ENCODE results near the gene FBXL2.

Gene FBXL2

GRCh38 chr3:33424606-33425452, 147.6 kb downstream of the FBXL2 start:
- no peak overlapping the region for H3K4me3 ChIP-seq (ENCODE audit: low read depth, low read length)
- H3K9me3 ChIP-seq (ENCODE audit: control insufficient read depth, insufficient read depth, low read depth, low read length) = no peaks in the 10 kb centered on the region
- H3K27ac ChIP-seq (ENCODE audit: extremely low read depth, low read depth, low read length) = no peak overlapping the region
- peaks cover 11% of the 10 kb centered on the region for H3K4me1 ChIP-seq (ENCODE audit: control insufficient read depth, insufficient read depth, low read length)
- POLR2A ChIA-PET = no interaction called here
- peaks cover 12 to 26% of the 10 kb centered on the region in 2 experiments for H3K36me3 ChIP-seq (ENCODE audit: control insufficient read depth in 2 of 2, insufficient read depth in 1 of 2, low read length in 2 of 2)
- CTCF ChIA-PET = no interaction called here
- TF ChIP-seq GLI2 (tag by site-specific recombination; IDR thresholded peaks at IDR 0.05; ENCODE audit: borderline replicate concordance, low read depth) = no peak
- TF ChIP-seq TRIM28 (IDR thresholded peaks at IDR 0.05; ENCODE audit: borderline replicate concordance, low read length) = 0 out of 2 replicates have a peak, but pooled peaks have one; percentile 24
- TF ChIP-seq ZNF585B (tag by site-specific recombination; IDR thresholded peaks at IDR 0.05) = no peak

DNA sequence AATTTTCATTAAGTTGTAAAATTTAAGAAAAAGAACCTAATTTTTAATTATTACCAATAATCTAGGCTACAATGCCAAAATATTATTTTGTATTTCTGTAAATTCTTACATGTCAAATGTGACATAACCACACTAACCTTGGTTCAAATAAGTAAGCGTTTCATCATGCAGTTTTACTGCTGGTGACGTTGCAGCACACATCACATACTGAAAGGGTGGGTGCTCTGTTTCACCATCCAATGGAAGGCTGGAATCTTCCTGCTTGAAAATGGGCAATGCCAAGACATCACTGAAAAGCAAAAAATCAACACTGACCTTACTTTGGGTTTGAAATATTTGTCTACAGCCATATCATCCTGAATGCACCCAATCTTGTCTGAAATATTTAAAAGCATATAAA, 148.2 kb downstream of the FBXL2 start:
- no peaks in the 10 kb centered on the region for H3K9me3 ChIP-seq (ENCODE audit: control insufficient read depth, insufficient read depth, low read depth, low read length)
- POLR2A ChIA-PET = no interaction called here
- no peak overlapping the region for H3K27ac ChIP-seq (ENCODE audit: extremely low read depth, low read depth, low read length)
- peaks cover 12 to 24% of the 10 kb centered on the region in 2 experiments for H3K36me3 ChIP-seq (ENCODE audit: control insufficient read depth in 2 of 2, insufficient read depth in 1 of 2, low read length in 2 of 2)
- H3K4me1 ChIP-seq (ENCODE audit: control insufficient read depth, insufficient read depth, low read length) = peaks cover 11% of the 10 kb centered on the region
- no peak overlapping the region for H3K4me3 ChIP-seq (ENCODE audit: low read depth, low read length)
- TF ChIP-seq ZNF391 (tag by site-specific recombination; IDR thresholded peaks at IDR 0.05; ENCODE audit: borderline replicate concordance, low read depth) = no peak
- TF ChIP-seq ZNF560 (tag by site-specific recombination; IDR thresholded peaks at IDR 0.05; ENCODE audit: borderline replicate concordance) = no peak
- no peak for TF ChIP-seq ZNF146 (tag by site-specific recombination; IDR thresholded peaks at IDR 0.05)
- no peak for TF ChIP-seq ZNF830 (tag by site-specific recombination; IDR thresholded peaks at IDR 0.05; ENCODE audit: low read depth)
- no peak for TF ChIP-seq ZBTB20 (tag by site-specific recombination; IDR thresholded peaks at IDR 0.05)
- TF ChIP-seq AEBP2 (tag by site-specific recombination; IDR thresholded peaks at IDR 0.05; ENCODE audit: borderline replicate concordance) = no peak
- no peak for TF ChIP-seq SP7 (tag by site-specific recombination; IDR thresholded peaks at IDR 0.05)
- no peak for TF ChIP-seq ZNF10 (tag by site-specific recombination; IDR thresholded peaks at IDR 0.05)
- no peak for TF ChIP-seq GLI4 (tag by site-specific recombination; IDR thresholded peaks at IDR 0.05)
- no peak for TF ChIP-seq ZNF311 (tag by site-specific recombination; IDR thresholded peaks at IDR 0.05; ENCODE audit: borderline replicate concordance)
- TF ChIP-seq ZFHX2 (tag by site-specific recombination; conservative IDR thresholded peaks at IDR 0.05) = no peak
- no peak for TF ChIP-seq HIC1 (tag by site-specific recombination; IDR thresholded peaks at IDR 0.05)
- CTCF ChIA-PET = no interaction called here

- ChIA-PET CTCF (no interaction called here), POLR2A (no interaction called here)
- Histone ChIP-seq H3K4me3 (ENCODE audit: low read depth, low read length) (no peak overlapping the region), H3K36me3 (ENCODE audit: control insufficient read depth in 2 of 2, insufficient read depth in 1 of 2, low read length in 2 of 2) (peaks cover 12 to 19% of the 10 kb centered on the region in 2 experiments), H3K9me3 (ENCODE audit: control insufficient read depth, insufficient read depth, low read depth, low read length) (no peaks in the 10 kb centered on the region), H3K27ac (ENCODE audit: extremely low read depth, low read depth, low read length) (no peak overlapping the region), H3K4me1 (ENCODE audit: control insufficient read depth, insufficient read depth, low read length) (peaks cover 11% of the 10 kb centered on the region)
- TF ChIP-seq ZNF621 (tag by site-specific recombination; IDR thresholded peaks at IDR 0.05) (no peak), SP7 (tag by site-specific recombination; IDR thresholded peaks at IDR 0.05) (peak; percentile 56), ZSCAN30 (tag by site-specific recombination; IDR thresholded peaks at IDR 0.05) (peak; percentile 36; the same call in 1 of the 2 replicates), GLI2 (tag by site-specific recombination; IDR thresholded peaks at IDR 0.05; ENCODE audit: borderline replicate concordance, low read depth) (peak; percentile 48; the same call in 1 of the 2 replicates), ZNF2 (tag by site-specific recombination; IDR thresholded peaks at IDR 0.05) (no peak), PRDM4 (tag by site-specific recombination; IDR thresholded peaks at IDR 0.05) (peak; percentile 43; the same call in 1 of the 2 replicates), ZNF10 (tag by site-specific recombination; IDR thresholded peaks at IDR 0.05) (peak; percentile 27; the same call in 1 of the 2 replicates), YY1 (tag by site-specific recombination; IDR thresholded peaks at IDR 0.05) (peak; percentile 18; the same call in 1 of the 2 replicates), GLIS2 (tag by site-specific recombination; IDR thresholded peaks at IDR 0.05) (no peak), ZNF366 (tag by site-specific recombination; conservative IDR thresholded peaks at IDR 0.05) (no peak)
- TF ChIP-seq, protein P1, sequence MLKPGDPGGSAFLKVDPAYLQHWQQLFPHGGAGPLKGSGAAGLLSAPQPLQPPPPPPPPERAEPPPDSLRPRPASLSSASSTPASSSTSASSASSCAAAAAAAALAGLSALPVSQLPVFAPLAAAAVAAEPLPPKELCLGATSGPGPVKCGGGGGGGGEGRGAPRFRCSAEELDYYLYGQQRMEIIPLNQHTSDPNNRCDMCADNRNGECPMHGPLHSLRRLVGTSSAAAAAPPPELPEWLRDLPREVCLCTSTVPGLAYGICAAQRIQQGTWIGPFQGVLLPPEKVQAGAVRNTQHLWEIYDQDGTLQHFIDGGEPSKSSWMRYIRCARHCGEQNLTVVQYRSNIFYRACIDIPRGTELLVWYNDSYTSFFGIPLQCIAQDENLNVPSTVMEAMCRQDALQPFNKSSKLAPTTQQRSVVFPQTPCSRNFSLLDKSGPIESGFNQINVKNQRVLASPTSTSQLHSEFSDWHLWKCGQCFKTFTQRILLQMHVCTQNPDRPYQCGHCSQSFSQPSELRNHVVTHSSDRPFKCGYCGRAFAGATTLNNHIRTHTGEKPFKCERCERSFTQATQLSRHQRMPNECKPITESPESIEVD (tag by site-specific recombination; IDR thresholded peaks at IDR 0.05) = peak; percentile 95
Measured at GRCh38 chr3:33426068-33426467, 148.8 kb downstream of the FBXL2 start.
